HG02884 (cell line): ENCODE results near the gene PDE7B.
"Not testable (repeated sequence)": the region's sequence is repeated elsewhere in the genome, so short reads cannot be mapped to it uniquely, and the experiment has no call there.

Experiments
- ATAC-seq: cut with Tn5 transposase; IDR thresholded peaks from one replicate; pipeline ENCODE4 v1.9.1; 2021; ENCODE audit warnings: mild to moderate bottlenecking, moderate library complexity; ENCODE audit not compliant: unreplicated experiment

Gene PDE7B

DNA sequence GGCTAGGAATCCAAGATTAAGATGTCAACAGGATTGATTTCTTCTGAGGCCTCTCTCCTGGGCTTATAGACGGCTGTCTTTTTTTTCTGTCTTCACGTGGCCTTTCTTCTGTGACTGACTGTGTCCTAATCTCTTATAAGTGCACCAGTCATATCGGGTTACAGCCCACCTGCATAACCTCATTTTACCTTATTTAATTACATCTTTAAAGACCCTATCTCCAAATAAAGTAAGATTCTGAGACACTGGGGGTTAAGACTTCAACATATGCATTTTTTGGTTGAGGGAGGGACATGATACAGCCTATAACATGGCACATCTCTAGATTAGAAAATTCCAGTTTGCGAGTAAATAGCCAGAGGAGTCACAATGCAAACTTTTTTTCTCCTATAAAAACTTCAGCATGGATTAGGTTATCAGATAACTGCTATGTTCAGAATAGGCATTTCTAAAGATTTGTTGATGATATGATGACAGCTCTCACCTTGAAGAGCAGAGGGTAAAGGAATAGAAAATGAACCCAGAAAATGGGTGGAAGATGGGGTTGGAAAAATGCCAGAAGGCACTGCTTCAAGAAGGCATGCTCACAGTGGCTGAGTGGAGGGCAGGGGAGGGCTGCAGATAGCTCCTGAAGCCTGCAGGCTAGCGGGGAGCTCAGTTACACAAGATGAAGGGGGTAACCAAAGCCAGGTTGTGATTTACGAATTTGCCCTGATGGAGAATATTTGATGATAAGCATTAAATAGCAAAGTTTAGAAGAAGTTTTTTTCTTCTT is 8.7 kb upstream of the PDE7B start:
- ATAC-seq, result no peak

DNA sequence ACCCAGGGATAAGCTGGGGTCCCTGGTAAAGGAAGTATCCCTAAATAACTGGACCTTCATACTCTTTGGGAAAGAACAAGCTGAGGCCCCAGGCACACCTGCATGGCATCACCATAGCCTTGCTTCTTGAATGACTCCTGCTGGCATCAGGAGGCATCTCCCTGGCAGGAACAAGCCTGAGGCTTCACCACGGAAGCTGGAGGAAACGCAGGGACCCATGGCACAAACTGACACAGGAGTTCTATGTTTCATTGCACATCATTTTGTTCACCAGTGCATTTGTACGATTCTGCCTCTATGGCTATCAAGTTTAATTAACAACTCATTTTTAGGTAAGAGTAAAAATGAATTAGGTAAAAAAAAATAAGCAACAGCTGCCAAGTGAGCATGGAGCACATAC is 619 bp upstream of the PDE7B start:
- ATAC-seq, result no peak

DNA sequence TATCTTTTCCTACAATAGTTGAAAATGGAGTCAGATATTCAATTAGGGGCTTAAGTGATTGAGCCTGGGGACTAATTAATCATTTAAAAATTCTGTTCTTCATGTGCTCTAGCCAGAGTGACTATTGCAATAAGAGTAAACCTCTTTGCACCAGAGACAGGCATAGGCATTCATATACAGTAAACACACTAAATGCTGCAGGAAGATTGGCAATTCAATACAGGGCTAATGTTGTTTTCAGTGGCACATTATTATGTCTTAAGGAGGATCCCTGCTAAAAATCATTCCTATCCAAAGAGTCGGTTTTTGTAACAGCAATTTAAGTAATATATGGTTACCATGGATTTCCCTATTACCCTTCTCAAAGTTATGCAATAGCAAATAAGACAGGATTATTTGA is 1.2 kb downstream of the PDE7B start:
- ATAC-seq, result no peak

DNA sequence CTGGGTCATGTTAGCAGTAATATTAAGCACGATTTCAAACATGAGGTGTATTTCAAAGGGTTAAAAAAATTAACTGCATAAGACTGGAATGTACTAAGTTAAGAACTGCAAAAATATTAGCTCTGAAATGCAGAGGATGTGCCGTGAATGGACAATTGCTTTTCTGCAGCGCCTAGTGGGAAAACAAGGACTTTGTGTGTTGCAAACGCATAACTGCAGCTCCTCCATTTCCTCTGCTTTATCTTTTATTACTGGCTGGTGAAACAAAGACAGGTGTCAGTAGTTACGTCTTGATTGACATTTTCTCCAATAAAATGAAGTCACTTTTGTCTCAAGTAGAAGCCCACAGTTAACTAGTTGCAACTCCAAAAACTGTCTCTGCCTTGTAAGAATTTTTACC is 1.7 kb downstream of the PDE7B start:
- no peak for ATAC-seq

DNA sequence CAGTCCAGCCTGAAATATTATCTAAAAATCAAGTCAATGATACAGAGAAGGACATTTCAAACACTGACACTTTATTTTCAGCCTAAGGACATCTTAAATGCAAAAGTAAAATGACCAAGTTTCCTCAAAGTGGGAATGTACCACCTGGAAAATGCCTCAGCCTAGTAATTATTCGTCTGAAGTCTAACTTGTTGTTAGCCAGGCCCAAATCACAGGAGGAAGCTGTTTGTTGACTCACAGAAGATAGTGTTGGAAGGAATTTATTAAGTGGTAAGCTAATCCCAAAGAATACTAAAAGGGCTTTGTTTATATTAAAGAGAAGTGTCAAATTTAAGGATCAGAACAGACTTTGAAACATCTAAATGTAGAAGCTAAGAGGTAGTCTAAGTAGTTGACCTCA is 2.5 kb downstream of the PDE7B start:
- ATAC-seq, result no peak

DNA sequence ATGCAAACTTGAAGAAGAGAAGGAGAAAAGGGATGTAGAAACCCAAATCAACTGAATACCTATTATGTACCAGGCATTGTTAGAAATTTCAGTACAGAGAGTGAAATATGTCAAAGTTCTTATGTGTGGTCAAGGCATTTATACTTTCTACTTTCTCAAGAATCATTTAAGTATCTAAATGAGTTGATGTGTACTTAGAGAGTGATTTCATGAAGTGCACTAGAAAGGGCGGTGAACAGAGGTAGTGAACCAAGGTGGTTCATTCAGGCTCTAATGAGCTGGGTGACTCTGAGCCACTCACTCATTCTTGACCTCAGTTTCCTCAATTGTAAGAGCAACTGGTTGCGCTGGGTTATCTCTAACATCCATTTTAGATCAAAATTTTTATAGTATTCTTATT is 3.3 kb downstream of the PDE7B start:
- ATAC-seq, result peak; percentile 48

DNA sequence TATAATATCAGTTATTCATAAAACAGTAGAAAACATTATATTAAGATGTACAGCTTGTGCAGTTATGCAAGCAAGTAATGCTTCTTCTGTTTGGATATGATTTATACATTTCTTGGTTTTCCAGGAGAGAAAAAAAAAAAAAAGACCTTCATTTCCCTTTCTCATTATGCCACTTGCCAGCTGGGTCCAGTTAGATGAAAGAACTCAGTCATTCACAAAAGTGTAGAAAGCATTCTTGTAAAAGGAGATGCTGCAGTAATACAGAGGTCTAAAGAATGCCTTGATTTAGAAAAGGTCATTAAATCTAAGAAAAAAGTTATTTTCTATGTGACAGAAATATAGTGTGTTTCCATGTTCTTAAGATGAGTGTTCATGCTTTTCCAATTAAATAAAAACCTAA is 7.4 kb downstream of the PDE7B start:
- ATAC-seq, result no peak

DNA sequence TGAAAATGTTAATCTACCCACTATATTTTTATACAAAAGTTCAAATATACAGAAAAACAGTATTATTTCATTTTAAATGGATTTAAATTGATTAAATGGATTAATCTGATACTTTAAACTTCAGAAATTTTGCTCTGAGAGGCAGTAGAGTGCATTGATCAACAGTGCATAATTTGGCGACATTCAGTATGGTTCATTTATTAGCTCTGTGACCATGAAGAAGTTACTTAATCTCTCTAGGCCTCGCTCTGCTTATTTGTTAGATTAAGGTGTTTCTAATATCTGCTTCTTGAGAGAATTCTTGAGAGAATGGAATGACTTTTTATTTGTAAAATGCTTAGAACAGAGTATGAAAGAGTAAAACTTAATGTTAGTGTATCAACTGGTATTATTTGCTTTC is 8.9 kb downstream of the PDE7B start:
- ATAC-seq, result no peak

DNA sequence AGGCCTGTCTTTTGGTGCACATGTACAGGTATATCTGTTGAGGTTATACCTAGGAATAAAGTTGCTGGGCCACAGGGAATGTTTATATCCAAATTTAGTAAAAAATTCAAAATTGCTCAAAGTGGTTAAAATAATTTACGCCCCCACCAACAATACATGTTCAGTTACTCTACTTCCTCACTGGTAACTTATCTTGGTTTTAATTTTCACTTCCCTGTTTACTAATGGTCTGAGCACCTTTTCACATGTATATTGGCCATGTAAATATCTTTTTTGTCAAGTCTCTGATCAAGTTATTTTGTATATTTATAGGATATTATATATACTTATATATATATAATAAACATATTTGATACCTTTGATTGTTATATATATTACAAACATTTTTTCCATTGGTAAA is 9.7 kb downstream of the PDE7B start:
- ATAC-seq, result peak; percentile 79

DNA sequence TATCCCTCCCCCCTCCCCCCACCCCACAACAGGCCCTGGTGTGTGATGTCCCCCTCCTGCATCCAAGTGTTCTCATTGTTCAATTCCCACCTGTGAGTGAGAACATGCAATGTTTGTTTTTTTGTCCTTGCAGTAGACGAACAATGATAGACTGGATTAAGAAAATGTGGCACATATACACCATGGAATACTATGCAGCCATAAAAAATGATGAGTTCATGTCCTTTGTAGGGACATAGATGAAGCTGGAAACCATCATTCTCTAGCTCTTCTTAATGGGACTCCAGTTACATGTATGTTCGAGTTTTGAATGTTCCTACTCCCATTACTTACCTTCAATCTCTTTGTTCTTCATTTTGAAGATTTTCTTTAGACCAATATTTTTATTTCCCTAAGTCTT is 13.4 kb downstream of the PDE7B start:
- not testable (repeated sequence) for ATAC-seq

DNA sequence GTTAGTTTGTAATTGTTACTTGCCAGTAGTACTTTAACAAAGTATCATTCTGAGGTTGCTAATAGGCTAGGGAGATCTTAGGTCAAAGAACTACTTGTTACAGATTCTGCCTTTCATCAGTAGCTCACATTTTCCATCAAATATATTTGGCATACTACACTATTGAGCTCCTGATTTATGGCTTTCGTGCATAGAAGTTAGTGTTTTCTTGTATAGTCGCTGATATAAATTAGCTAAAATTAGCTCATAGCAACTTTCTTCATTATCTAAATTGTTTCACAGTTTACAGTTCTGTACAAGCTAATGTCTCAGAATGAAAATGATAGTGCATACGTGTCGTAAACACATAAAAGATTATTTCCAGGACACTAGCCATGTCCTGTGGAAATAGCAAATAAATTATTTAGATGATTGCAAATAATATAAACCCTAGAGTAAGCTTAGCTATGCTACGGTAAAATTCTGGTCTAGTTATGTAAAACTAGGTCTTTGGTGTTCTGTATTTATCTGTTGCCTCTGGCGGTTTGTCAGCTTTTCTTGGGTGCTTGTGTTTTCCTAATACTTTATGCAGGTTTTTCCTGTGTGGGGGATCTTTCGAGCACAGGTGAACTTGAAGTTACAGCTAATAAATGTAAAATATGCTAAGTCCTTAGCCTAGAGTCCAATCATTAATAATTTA is 15.1 kb downstream of the PDE7B start:
- ATAC-seq, result no peak

DNA sequence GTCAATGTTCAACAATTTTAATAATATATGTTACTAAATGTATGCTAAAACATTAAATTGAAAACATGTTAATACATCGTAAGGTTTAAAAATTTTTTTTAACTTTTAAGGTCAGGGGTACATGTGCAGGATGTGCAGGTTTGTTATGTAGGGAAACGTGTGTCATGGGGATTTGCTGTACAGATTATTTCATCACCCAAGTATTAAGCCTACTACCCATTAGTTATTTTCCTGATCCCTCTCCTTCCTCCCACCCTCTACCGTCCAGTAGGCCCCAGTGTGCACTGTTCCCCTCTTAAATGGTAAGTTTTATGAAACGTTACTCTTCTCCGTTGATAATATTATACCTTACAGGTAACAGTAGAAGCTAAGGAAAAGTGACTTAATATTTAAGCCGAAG is 15.8 kb downstream of the PDE7B start:
- no peak for ATAC-seq

DNA sequence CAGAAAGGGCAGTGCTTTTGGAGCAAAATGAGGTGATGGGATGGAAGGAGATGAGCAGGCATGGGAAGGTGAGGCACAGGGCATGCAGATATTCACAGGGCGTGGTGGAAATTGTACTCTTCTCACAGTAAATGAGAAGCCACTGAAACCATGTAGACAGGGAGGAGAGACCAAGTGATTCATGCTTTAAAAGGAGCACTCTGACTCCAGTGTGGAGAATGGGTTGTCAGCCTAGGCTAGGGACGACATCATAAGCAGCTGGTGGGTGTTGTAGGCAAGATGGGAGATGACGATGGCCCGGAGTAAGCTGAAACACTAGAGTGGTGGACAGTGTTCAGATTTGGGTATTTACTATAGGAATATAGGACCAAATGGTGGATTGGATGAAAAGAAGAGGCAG is 18.4 kb downstream of the PDE7B start:
- ATAC-seq, result no peak

DNA sequence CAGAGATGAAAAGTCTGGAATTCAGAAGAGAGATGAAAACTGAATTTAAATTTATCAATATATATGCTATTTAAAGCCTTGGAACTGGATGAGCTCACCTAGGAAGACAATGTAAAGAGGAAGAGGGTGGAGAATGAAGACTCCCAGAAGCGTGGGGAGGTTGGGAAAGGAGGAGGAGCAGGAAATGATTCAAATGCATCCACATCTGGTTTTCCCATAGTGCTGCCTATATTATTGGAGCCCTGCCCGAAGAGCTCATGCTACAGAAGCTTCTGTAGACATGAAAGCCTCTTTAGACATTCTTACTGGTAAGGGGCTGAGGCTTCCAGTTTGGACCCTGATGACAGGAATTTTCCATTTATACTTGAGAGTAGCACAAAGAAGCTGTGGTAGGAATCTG is 19.2 kb downstream of the PDE7B start:
- no peak for ATAC-seq

DNA sequence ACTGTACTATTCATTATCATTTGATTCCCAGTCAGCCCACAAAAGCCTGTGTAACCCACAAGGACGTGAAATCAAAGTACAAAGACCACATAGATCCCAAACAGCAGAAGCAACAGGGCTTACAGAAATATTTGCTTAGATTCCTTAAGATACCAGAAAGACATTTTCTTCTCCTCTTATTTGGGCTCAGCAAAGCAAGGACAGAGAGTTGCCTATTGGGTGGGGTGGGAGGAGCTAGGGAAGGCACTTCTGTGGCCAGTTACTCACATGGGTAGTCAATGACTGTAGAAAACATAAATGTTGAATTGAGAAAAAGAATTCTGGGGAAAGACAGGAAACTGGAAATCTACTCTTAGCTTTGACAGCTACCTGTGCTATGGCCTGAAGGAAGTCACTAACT is 19.8 kb downstream of the PDE7B start:
- ATAC-seq, result no peak

DNA sequence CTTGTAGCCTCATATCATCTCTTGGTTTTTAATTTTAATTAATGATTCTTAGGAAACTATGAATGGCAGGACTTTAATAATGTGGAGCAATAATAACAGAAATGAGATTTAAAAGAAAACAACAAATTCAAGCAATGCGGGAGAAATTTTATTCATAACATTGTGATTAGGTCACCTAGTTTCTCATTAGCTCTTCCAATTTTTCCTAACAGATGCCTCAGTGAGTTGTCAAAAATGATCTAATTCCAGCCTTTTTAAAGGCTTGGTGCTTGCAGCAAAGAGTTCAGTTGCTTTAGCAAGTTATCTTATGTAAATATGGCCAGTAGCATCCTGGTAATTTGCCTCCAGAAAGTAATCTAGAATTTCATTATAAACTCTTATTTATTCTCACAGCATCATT is 20.4 kb downstream of the PDE7B start:
- ATAC-seq, result no peak

DNA sequence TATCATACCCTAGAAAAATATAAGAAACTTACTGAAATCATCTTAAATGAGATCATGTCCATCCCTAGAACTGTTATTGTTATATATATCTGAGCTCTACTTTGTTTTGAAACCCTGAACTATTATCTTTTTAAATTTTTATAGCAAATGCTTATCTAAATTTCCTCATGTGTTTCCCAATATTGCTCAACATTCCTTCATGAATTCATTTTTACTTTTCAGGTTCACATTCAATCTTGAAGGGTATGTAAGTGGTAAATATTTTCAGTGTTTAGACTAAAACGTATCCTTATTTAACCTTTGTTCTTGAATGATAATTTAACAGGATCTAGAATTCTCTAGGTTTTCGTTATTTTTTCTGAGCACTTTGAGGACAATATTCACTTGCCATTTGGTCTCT is 23.9 kb downstream of the PDE7B start:
- no peak for ATAC-seq

DNA sequence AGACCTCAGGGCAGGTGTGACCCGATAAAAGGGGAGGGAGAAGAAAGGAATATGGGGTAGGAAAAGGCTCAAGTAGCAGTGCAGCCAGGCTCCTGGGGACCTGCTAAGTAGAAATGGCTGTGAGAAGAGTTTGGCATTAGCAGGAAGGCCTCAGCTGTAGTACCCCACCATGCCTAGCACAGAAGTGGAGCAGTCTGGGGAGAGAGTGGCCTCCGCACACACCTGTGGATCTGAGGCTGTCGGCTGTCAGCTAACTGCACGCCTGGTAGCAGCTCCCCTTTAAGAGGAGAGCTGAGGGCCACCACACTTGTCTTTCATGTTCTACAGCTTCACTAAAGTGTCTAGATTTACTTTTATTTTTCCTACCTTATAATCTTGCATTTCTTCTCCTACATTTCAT is 24.6 kb downstream of the PDE7B start:
- ATAC-seq, result no peak

DNA sequence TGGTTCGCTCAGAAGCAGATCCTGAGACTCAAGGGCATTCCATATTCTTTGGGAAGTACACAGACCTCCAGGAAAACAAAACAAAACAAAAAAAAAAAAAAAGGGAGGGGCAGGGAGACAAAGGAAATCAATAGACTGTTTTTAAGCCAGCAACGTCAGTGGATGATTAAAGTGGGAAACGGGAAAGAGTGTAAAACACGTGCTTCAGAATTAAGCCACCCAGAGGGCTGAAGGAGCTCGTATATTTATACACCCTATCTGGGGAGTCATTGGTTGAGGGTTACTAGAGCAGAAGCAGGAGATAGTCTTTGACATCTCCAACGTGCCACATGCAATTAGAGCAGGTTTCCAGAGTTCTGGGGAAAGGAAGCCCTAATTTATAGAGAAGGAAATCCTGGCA is 26.2 kb downstream of the PDE7B start:
- no peak for ATAC-seq

DNA sequence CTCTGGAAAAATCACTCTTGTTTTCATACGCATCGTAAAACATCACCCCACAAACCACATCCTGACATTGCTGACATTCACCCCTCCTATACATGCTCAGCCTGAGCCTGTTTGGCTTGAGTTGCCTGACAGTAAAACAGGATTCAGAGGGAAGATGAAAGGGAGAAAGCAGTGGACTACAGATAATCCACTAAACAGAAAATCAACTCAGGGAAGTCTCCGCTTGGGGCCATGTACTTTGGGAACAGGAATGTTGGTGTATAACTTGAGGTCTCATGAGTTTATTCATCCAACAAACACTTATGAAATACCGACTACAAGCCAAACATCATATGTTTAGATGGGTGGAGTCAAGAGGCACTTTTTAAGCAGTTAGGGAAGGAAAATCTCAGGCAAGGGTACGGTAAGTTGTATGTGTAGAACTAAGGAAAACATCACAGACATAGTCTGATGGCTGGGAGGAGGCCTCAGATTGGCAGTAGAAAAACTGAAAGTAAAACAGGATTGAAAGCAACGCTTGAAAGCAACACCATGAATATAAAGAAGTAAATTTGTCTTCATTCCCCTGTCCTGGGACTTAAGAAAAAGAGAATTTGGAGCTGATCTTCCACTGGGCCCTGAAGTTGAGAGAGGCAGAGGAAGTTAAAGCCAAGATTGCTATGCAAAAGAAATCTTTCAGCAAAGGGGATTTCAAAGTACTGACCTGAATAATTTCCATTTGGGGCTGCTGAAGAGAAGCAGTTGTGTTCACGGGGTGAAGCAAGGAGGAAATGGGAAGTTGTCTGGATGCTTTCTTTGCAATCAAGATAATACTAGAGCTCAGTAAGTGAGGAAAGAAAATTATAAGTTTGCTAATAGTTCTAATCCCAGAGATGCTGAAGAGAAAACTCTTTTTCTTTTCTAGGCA is 28.8 kb downstream of the PDE7B start:
- ATAC-seq, result peak; percentile 85

DNA sequence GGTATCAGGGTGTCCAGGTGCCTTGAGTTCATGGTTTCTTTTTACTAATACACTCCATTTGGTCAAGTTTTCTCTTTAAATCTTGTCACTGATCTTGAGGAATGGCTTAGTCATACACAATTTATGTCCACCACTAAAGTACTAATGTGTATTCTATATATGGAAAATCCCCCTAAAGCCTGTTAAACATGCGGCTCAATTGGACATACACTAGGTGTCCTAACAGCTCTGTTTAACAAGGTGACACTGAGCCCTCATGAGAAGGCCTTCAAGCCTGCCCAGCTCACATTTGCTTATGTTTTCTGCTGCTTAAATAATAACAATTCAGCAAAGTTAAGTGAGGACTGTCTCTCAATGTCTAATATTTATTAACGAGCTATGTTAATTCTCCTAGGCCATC is 31.5 kb downstream of the PDE7B start:
- ATAC-seq, result no peak

DNA sequence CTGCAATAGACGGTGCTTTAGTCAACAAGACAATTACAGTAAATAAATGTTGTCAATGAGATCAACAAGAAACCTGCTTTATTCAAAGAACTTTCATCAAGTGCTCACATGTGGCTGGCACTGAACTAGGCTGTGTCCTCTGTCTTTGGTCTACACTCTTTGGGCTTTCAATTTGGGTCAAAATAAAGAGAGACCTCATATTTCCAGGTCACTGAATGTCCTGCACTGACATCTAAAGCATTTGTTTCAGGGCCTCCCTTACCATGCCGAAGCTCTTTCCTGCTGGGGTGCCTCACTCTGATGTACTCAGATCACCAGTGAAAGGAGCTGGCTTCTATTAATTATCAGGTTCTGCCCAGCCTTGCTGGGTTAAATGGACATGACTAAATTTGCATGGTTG is 32.0 kb downstream of the PDE7B start:
- ATAC-seq, result no peak
